ENCODE results near the gene TMEM127. TPM values are rescaled to one million over a fixed set of nuclear protein-coding genes. Genes with fewer than 3 reads are reported as not detected.

TMEM127 gene
- total RNA-seq, 1 experiment from 2014 or later, result 25.3 TPM

DNA sequence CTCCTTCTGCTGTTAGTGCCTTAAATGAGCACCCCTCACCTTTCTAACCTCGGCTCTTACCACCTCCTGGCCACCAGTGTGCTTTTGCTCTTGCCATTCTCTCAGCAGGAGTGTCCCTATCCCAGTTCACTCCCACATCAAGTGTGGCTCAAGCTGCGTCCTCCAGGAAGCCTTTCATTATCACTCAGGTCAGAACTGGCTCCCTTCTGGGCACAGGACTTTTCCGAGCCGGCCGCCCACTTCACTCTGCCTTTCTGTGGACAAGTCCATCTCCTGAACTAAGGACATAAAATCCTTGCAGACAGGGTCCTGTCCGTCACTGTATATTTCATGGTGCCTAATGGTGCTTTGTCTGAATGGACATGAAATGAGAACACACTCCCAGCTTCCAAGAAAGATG, 15.6 kb downstream of the TMEM127 start:
- H3K9ac ChIP-seq (ENCODE audit: low read length), result no peak overlapping the region
- BruUV-seq (replicated peaks), result no TSS peak
- H3K27me3 ChIP-seq (ENCODE audit: insufficient read depth, low read length), result no peaks in the 10 kb centered on the region
- H3K9me3 ChIP-seq (ENCODE audit: control insufficient read depth in 1 of 2, insufficient read depth in 1 of 2, low read depth in 1 of 2, low read length in 2 of 2), result no peaks in the 10 kb centered on the region
- no peak overlapping the region for H2AFZ ChIP-seq (ENCODE audit: low read depth, low read length, poor library complexity, severe bottlenecking)
- POLR2A ChIA-PET, result interaction anchor here (1.8 kb wide), 1 partner anchor 10 kb away, joined by 5 read pairs; no protein-coding TSS in a partner anchor
- RAD21 ChIA-PET (ENCODE audit: low non-redundant PET in 1 of 2, low total read pairs in 2 of 2, uncharacterized antibody in 2 of 2, unreplicated experiment in 2 of 2), result no interaction called here
- no peak for ATAC-seq
- no peak overlapping the region for H3K4me2 ChIP-seq (ENCODE audit: low read length)
- no peaks in the 10 kb centered on the region for H3K79me2 ChIP-seq (ENCODE audit: insufficient read depth, low read length)
- H4K20me1 ChIP-seq (ENCODE audit: insufficient read depth), result no peaks in the 10 kb centered on the region
- no peak overlapping the region for H3K27ac ChIP-seq (ENCODE audit: low read depth, low read length)
- H3K36me3 ChIP-seq (ENCODE audit: control insufficient read depth in 1 of 2, insufficient read depth in 2 of 2, low read length in 2 of 2), result peaks cover 8 to 14% of the 10 kb centered on the region in 2 experiments; a peak in 3 of 4 replicates
- CTCF ChIA-PET, result no interaction called here
- no peaks in the 10 kb centered on the region for H3K9me2 ChIP-seq (ENCODE audit: insufficient read depth)
- no peak for DNase-seq (ENCODE audit: low read depth, low spot score)
- TF ChIP-seq, protein P1, sequence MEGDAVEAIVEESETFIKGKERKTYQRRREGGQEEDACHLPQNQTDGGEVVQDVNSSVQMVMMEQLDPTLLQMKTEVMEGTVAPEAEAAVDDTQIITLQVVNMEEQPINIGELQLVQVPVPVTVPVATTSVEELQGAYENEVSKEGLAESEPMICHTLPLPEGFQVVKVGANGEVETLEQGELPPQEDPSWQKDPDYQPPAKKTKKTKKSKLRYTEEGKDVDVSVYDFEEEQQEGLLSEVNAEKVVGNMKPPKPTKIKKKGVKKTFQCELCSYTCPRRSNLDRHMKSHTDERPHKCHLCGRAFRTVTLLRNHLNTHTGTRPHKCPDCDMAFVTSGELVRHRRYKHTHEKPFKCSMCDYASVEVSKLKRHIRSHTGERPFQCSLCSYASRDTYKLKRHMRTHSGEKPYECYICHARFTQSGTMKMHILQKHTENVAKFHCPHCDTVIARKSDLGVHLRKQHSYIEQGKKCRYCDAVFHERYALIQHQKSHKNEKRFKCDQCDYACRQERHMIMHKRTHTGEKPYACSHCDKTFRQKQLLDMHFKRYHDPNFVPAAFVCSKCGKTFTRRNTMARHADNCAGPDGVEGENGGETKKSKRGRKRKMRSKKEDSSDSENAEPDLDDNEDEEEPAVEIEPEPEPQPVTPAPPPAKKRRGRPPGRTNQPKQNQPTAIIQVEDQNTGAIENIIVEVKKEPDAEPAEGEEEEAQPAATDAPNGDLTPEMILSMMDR (IDR thresholded peaks at IDR 0.05 in 2 of 3, conservative IDR thresholded peaks at IDR 0.05 in 1 of 3; ENCODE audit: borderline replicate concordance in 1 of 3, insufficient read depth in 1 of 3, low read depth in 2 of 3, low read length in 2 of 3), result no peak
- no peak for TF ChIP-seq EGR1 (IDR thresholded peaks at IDR 0.05; ENCODE audit: low read depth)
- no peak for TF ChIP-seq SP1 (IDR thresholded peaks at IDR 0.05; ENCODE audit: low read depth)
- no peak for TF ChIP-seq RAD21 (IDR thresholded peaks at IDR 0.05; ENCODE audit: low read depth)
- TF ChIP-seq SRF (IDR thresholded peaks at IDR 0.05; ENCODE audit: low read depth), result no peak
- no peak for TF ChIP-seq CBX3 (IDR thresholded peaks at IDR 0.05; ENCODE audit: low read depth)
- TF ChIP-seq, protein P2, sequence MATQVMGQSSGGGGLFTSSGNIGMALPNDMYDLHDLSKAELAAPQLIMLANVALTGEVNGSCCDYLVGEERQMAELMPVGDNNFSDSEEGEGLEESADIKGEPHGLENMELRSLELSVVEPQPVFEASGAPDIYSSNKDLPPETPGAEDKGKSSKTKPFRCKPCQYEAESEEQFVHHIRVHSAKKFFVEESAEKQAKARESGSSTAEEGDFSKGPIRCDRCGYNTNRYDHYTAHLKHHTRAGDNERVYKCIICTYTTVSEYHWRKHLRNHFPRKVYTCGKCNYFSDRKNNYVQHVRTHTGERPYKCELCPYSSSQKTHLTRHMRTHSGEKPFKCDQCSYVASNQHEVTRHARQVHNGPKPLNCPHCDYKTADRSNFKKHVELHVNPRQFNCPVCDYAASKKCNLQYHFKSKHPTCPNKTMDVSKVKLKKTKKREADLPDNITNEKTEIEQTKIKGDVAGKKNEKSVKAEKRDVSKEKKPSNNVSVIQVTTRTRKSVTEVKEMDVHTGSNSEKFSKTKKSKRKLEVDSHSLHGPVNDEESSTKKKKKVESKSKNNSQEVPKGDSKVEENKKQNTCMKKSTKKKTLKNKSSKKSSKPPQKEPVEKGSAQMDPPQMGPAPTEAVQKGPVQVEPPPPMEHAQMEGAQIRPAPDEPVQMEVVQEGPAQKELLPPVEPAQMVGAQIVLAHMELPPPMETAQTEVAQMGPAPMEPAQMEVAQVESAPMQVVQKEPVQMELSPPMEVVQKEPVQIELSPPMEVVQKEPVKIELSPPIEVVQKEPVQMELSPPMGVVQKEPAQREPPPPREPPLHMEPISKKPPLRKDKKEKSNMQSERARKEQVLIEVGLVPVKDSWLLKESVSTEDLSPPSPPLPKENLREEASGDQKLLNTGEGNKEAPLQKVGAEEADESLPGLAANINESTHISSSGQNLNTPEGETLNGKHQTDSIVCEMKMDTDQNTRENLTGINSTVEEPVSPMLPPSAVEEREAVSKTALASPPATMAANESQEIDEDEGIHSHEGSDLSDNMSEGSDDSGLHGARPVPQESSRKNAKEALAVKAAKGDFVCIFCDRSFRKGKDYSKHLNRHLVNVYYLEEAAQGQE (IDR thresholded peaks at IDR 0.05; ENCODE audit: low read depth), result no peak
- TF ChIP-seq FOSL1 (IDR thresholded peaks at IDR 0.05; ENCODE audit: low read depth), result no peak
- no peak for TF ChIP-seq ZNF274 (IDR thresholded peaks at IDR 0.05; ENCODE audit: low read depth, low read length)
- TF ChIP-seq POLR2A (IDR thresholded peaks at IDR 0.05; ENCODE audit: borderline replicate concordance, extremely low read depth, insufficient read depth, insufficient read length), result no peak
- TF ChIP-seq, protein P3, sequence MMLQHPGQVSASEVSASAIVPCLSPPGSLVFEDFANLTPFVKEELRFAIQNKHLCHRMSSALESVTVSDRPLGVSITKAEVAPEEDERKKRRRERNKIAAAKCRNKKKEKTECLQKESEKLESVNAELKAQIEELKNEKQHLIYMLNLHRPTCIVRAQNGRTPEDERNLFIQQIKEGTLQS (IDR thresholded peaks at IDR 0.05), result no peak
- no peak for TF ChIP-seq CEBPB (IDR thresholded peaks at IDR 0.05; ENCODE audit: low read depth)
- TF ChIP-seq, protein P4, sequence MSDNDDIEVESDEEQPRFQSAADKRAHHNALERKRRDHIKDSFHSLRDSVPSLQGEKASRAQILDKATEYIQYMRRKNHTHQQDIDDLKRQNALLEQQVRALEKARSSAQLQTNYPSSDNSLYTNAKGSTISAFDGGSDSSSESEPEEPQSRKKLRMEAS (IDR thresholded peaks at IDR 0.05), result no peak
- no peak for TF ChIP-seq EZH2 (IDR thresholded peaks at IDR 0.05)
- TF ChIP-seq YY1 (IDR thresholded peaks at IDR 0.05; ENCODE audit: extremely low read depth, insufficient replicate concordance, low read depth, low read length), result no peak
- peaks cover 3 to 15% of the 10 kb centered on the region in 2 experiments; a peak in 3 of 4 replicates for H3K4me1 ChIP-seq (ENCODE audit: control insufficient read depth in 1 of 2, insufficient read depth in 2 of 2, low read length in 2 of 2)
- intact Hi-C loops (cut with micrococcal nuclease), result no loop called here
- no peak overlapping the region for H3K4me3 ChIP-seq (replicated peaks in 1 of 2; ENCODE audit: low read depth in 1 of 2, low read length in 2 of 2)

All from HCT116 (cell line).